ENCODE data around the gene ECEL1. TPM values are rescaled to one million over a fixed set of nuclear protein-coding genes. Genes with fewer than 3 reads are reported as not detected.

Gene ECEL1
- total RNA-seq, 1 experiment from 2014 or later, result 12.5 TPM

GRCh38 chr2:232525791-232526371 lies 38.2 kb upstream of the ECEL1 start, which contains the start of gene CHRND:
CHRND (plus strand) TSS chr2:232526160; CDS start chr2:232526216, 56 bp downstream.
- H3K27me3 ChIP-seq (ENCODE audit: control insufficient read depth, insufficient read depth, low read length), result peaks cover 30% of the 10 kb centered on the region

DNA sequence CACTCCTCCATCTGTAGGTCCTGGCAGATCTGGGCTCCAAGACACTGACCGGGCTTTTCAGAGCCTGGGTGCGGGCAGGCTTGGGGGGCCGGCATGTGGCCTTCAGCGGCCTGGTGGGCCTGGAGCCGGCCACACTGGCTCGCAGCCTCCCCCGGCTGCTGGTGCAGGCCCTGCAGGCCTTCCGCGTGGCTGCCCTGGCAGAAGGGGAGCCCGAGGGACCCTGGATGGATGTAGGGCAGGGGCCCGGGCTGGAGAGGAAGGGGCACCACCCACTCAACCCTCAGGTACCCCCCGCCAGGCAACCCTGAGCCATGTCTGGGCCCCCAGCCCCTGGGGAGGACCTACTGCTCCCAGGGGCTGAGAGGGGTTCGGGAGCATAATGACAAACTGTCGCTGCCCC lies 37.6 kb upstream of the ECEL1 start:
- H3K4me3 ChIP-seq (ENCODE audit: insufficient read depth, low read depth, low read length), result no peak overlapping the region
- H3K27me3 ChIP-seq (ENCODE audit: control insufficient read depth, insufficient read depth, low read length), result peaks cover 30% of the 10 kb centered on the region
- no peaks in the 10 kb centered on the region for H3K36me3 ChIP-seq (replicated peaks; ENCODE audit: control insufficient read depth, insufficient read depth, low read length)
- peak; percentile 78 for DNase-seq

More at GRCh38 chr2:232525791-232526371, 38.2 kb upstream of the ECEL1 start, which contains the start of gene CHRND:
- DNase-seq, result peak; percentile 82
- no peaks in the 10 kb centered on the region for H3K36me3 ChIP-seq (replicated peaks; ENCODE audit: control insufficient read depth, insufficient read depth, low read length)
- no peak within 1 kb of the TSS for H3K4me3 ChIP-seq (ENCODE audit: insufficient read depth, low read depth, low read length)

DNA sequence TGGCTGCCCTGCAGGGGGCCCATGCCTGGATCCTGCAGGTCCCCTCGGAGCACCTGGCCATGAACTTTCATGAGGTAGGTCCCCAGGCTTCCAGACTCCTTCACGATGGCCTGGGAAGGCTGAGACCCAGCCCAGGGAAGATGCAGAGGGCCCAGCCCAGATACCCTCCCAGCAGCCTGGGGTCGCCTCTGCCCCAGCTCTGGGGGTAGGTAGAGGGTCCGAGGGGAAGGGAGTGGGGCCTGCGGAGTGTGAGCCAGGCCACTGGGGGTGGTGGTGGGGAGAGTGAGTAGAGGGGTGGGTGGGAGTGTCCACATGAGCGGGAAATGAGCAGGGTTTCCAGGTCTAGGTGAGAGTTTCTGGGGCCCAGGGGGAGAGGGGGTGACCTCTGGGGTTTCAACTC lies 37.1 kb upstream of the ECEL1 start:
- peak; percentile 71 for DNase-seq
- H3K27me3 ChIP-seq (ENCODE audit: control insufficient read depth, insufficient read depth, low read length), result peaks cover 30% of the 10 kb centered on the region
- H3K4me3 ChIP-seq (ENCODE audit: insufficient read depth, low read depth, low read length), result no peak overlapping the region
- H3K36me3 ChIP-seq (replicated peaks; ENCODE audit: control insufficient read depth, insufficient read depth, low read length), result no peaks in the 10 kb centered on the region

GRCh38 chr2:232523682-232524597 lies 36.3 kb upstream of the ECEL1 start:
- no peaks in the 10 kb centered on the region for H3K36me3 ChIP-seq (replicated peaks; ENCODE audit: control insufficient read depth, insufficient read depth, low read length)

GRCh38 chr2:232523402-232523681 lies 35.7 kb upstream of the ECEL1 start:
- Histone ChIP-seq H3K27me3 (ENCODE audit: control insufficient read depth, insufficient read depth, low read length) (peaks cover 30% of the 10 kb centered on the region), H3K36me3 (replicated peaks; ENCODE audit: control insufficient read depth, insufficient read depth, low read length) (no peaks in the 10 kb centered on the region), H3K4me3 (ENCODE audit: insufficient read depth, low read depth, low read length) (peak overlapping the region; percentile 45; the same call in 1 of the 2 replicates)
- no peak for DNase-seq

More at GRCh38 chr2:232523682-232524597, 36.3 kb upstream of the ECEL1 start:
- peak; percentile 96 for DNase-seq
- Histone ChIP-seq H3K4me3 (ENCODE audit: insufficient read depth, low read depth, low read length) (peak overlapping the region; percentile 45), H3K27me3 (ENCODE audit: control insufficient read depth, insufficient read depth, low read length) (peaks cover 30% of the 10 kb centered on the region)

- H3K36me3 ChIP-seq (replicated peaks; ENCODE audit: control insufficient read depth, insufficient read depth, low read length), result no peaks in the 10 kb centered on the region
- H3K4me3 ChIP-seq (ENCODE audit: insufficient read depth, low read depth, low read length), result no peak overlapping the region; the same call in 1 of the 2 replicates
- peak; percentile 82 for DNase-seq
- H3K27me3 ChIP-seq (ENCODE audit: control insufficient read depth, insufficient read depth, low read length), result peaks cover 30% of the 10 kb centered on the region
Measured at GRCh38 chr2:232522623-232523401, 35.2 kb upstream of the ECEL1 start.

DNA sequence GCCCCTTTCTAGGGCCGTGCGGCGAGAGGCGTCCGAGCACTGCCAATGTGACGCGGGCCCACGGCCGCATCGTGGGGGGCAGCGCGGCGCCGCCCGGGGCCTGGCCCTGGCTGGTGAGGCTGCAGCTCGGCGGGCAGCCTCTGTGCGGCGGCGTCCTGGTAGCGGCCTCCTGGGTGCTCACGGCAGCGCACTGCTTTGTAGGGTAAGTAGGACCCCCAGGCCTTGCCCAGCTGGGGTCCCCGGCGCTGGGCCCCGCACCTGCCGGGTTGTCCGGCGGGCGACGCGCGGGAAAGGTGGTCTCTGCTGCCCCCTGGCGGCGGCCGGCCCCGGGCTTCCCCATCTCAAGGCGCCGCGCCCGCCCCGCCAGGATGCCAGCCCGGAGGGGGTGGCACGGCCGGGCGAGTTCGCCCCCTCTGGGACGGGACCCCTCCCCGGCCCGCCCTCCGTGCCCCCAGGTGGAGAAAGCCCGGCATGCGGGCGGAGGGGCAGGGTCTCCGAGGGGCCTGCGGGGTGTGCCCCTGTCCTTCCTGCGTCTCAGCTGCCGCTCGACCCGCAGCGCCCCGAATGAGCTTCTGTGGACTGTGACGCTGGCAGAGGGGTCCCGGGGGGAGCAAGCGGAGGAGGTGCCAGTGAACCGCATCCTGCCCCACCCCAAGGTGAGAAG lies 34.5 kb upstream of the ECEL1 start:
- H3K36me3 ChIP-seq (replicated peaks; ENCODE audit: control insufficient read depth, insufficient read depth, low read length), result no peaks in the 10 kb centered on the region
- H3K4me3 ChIP-seq (ENCODE audit: insufficient read depth, low read depth, low read length), result peak overlapping the region; percentile 16; the same call in 1 of the 2 replicates
- DNase-seq, result peak; percentile 98
- H3K27me3 ChIP-seq (ENCODE audit: control insufficient read depth, insufficient read depth, low read length), result peaks cover 30% of the 10 kb centered on the region

- Histone ChIP-seq H3K4me3 (ENCODE audit: insufficient read depth, low read depth, low read length) (no peak overlapping the region), H3K27me3 (ENCODE audit: control insufficient read depth, insufficient read depth, low read length) (peaks cover 30% of the 10 kb centered on the region), H3K36me3 (replicated peaks; ENCODE audit: control insufficient read depth, insufficient read depth, low read length) (no peaks in the 10 kb centered on the region)
- peak; percentile 55 for DNase-seq
Measured at GRCh38 chr2:232521098-232521497, 33.5 kb upstream of the ECEL1 start.

- H3K27me3 ChIP-seq (ENCODE audit: control insufficient read depth, insufficient read depth, low read length), result peaks cover 30% of the 10 kb centered on the region
- DNase-seq, result no peak
- H3K36me3 ChIP-seq (replicated peaks; ENCODE audit: control insufficient read depth, insufficient read depth, low read length), result no peaks in the 10 kb centered on the region
Measured at GRCh38 chr2:232520489-232520888, 32.9 kb upstream of the ECEL1 start.

GRCh38 chr2:232519581-232520438 lies 32.2 kb upstream of the ECEL1 start, which contains the start of gene PRSS56:
PRSS56 (plus strand) TSS chr2:232520388; CDS start chr2:232520599, 211 bp downstream.
- Histone ChIP-seq H3K36me3 (replicated peaks; ENCODE audit: control insufficient read depth, insufficient read depth, low read length) (no peaks in the 10 kb centered on the region), H3K4me3 (ENCODE audit: insufficient read depth, low read depth, low read length) (no peak within 1 kb of the TSS), H3K27me3 (ENCODE audit: control insufficient read depth, insufficient read depth, low read length) (peaks cover 30% of the 10 kb centered on the region)
- peak; percentile 69 for DNase-seq

More at GRCh38 chr2:232520489-232520888, 32.9 kb upstream of the ECEL1 start:
- no peak overlapping the region for H3K4me3 ChIP-seq (ENCODE audit: insufficient read depth, low read depth, low read length)

- Histone ChIP-seq H3K4me3 (ENCODE audit: insufficient read depth, low read depth, low read length) (no peak overlapping the region), H3K36me3 (replicated peaks; ENCODE audit: control insufficient read depth, insufficient read depth, low read length) (no peaks in the 10 kb centered on the region), H3K27me3 (ENCODE audit: control insufficient read depth, insufficient read depth, low read length) (peaks cover 22% of the 10 kb centered on the region)
- DNase-seq, result peak; percentile 64
Measured at GRCh38 chr2:232518844-232519243, 31.2 kb upstream of the ECEL1 start.

GRCh38 chr2:232516551-232516950 lies 28.9 kb upstream of the ECEL1 start:
- no peak overlapping the region for H3K4me3 ChIP-seq (ENCODE audit: insufficient read depth, low read depth, low read length)
- no peaks in the 10 kb centered on the region for H3K36me3 ChIP-seq (replicated peaks; ENCODE audit: control insufficient read depth, insufficient read depth, low read length)
- H3K27me3 ChIP-seq (ENCODE audit: control insufficient read depth, insufficient read depth, low read length), result peaks cover 2% of the 10 kb centered on the region
- DNase-seq, result no peak

DNA sequence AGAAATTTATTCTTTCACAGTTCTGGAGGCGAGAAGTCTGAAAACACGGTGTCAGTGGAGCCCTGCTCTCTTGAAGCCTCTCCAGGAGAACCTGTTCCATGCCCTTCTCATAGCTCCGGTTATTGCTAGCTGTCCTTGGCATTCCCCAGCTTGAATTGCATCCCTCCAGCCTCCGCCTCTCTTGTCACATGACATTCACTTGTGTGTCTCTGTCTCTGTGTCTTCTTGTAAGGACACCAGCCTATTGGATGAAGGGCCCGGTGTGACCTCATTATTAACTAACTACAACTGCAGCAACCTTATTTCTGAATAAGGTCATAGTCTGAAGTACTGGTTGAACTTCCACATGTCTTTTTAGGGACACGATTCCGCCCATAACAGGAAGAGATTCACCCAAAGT lies 28.0 kb upstream of the ECEL1 start:
- DNase-seq, result no peak
- H3K4me3 ChIP-seq (ENCODE audit: insufficient read depth, low read depth, low read length), result no peak overlapping the region
- H3K36me3 ChIP-seq (replicated peaks; ENCODE audit: control insufficient read depth, insufficient read depth, low read length), result no peaks in the 10 kb centered on the region
- no peaks in the 10 kb centered on the region; the same call in 1 of the 2 replicates for H3K27me3 ChIP-seq (ENCODE audit: control insufficient read depth, insufficient read depth, low read length)

Data from H7 (cell line).